Fibroblast of lung (primary cell): ENCODE results near the gene TBXA2R.

ENCODE experiments used
- CTCF ChIP-seq, 2 donors: IDR thresholded peaks in 1 of 2; conservative IDR thresholded peaks in 1 of 2; 1 replicate in 1 of 2; 2 replicates in 1 of 2; pipeline ENCODE4 v1.5.1; 2011 to 2012; ENCODE audit warnings: low read length in 2 of 2, control low read depth in 1 of 2, inconsistent platforms in 1 of 2, low read depth in 1 of 2, mild to moderate bottlenecking in 1 of 2
- EZH2 ChIP-seq: IDR thresholded peaks from 2 replicates; pipeline ENCODE4 v1.5.1; 2012; ENCODE audit warnings: low read length, control low read depth, mild to moderate bottlenecking; ENCODE audit errors: missing control alignments

DNA sequence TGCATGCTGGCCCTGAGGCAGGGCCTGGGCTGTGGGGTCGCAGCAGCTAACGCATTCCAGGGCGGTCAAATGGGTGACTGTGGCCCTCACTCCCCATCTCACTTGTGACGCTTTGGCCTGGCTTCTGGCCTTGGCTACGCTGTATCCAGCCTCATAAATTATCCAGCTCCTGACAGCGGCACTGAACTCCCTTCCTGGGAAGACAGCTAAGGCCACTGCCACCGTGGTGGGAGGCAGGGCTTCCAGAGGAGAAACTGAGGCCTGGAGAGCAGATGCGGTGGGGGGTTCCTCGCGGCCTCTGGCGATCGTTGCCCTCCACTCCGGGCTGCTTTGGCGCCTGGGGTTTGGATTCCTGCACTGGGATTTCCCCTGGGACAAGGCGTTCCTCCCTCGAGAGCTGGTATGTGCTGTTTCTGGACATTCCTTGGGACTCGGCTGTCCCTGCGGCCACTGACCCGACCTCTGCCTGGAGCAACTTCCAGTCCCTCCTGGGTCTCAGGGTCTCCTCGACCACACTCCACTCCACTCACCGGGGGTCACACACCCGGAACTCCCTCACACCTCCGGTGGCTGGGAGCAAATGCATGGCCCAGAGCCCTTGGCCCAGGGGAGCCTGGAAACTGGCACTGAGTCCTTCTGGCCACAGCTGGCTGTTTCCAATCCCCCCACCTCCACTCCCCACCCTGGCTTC, 3.4 kb downstream of the TBXA2R start:
- TF ChIP-seq CTCF (conservative IDR thresholded peaks at IDR 0.05 in 1 of 2, IDR thresholded peaks at IDR 0.05 in 1 of 2; ENCODE audit: low read depth in 1 of 2, low read length in 2 of 2) (no peak), EZH2 (no peak)
